ENCODE measurements around the gene CHFR. TPM values are rescaled to one million over a fixed set of nuclear protein-coding genes. Genes with fewer than 3 reads are reported as not detected.
"Not testable (repeated sequence)": the region's sequence is repeated elsewhere in the genome, so short reads cannot be mapped to it uniquely, and the experiment has no call there.

Gene CHFR
- total RNA-seq, 2 experiments from 2014 or later = 75.1 to 85.6 TPM

GRCh38 chr12:132798836-132799235 lies 88.6 kb downstream of the CHFR start:
- H3K9me3 Mint-ChIP-seq = no peaks in the 10 kb centered on the region
- no peaks in the 10 kb centered on the region for H3K4me1 Mint-ChIP-seq (ENCODE audit: low read depth)
- H3K36me3 Mint-ChIP-seq (ENCODE audit: low read depth) = peaks cover 90% of the 10 kb centered on the region
- H3K4me3 Mint-ChIP-seq = no peak overlapping the region
- ATAC-seq (ENCODE audit: poor library complexity) = no peak
- intact Hi-C loops (cut with DNase I, micrococcal nuclease) = no loop called here
- no peak for TF ChIP-seq CTCF (IDR thresholded peaks at IDR 0.05)
- no peak for DNase-seq
- H3K27me3 Mint-ChIP-seq = no peaks in the 10 kb centered on the region
- no peak overlapping the region for H3K27ac Mint-ChIP-seq
- no peaks in the 10 kb centered on the region for H3K27me3 ChIP-seq (ENCODE audit: control insufficient read depth in 1 of 2, insufficient read depth in 2 of 2, low read length in 2 of 2)
- ChIA-PET POLR2A (no interaction called here), CTCF (no interaction called here)
- no peaks in the 10 kb centered on the region for H3K9me3 ChIP-seq (ENCODE audit: control insufficient read depth in 1 of 2, insufficient read depth in 1 of 2, low read length in 2 of 2)
- no peak overlapping the region for H3K4me3 ChIP-seq (ENCODE audit: low read length)
- no peak overlapping the region for H3K27ac ChIP-seq (ENCODE audit: low read depth in 1 of 2, low read length in 2 of 2)
- H3K4me1 ChIP-seq (ENCODE audit: insufficient read depth, low read length) = no peaks in the 10 kb centered on the region
- H3K36me3 ChIP-seq (ENCODE audit: insufficient read depth, low read length) = peaks cover 77% of the 10 kb centered on the region

GRCh38 chr12:132797820-132798570 lies 89.4 kb downstream of the CHFR start:
- ChIA-PET CTCF (no interaction called here), POLR2A (no interaction called here)
- Mint-ChIP-seq H3K27ac (no peak overlapping the region), H3K4me1 (ENCODE audit: low read depth) (no peaks in the 10 kb centered on the region), H3K4me3 (no peak overlapping the region), H3K36me3 (ENCODE audit: low read depth) (peaks cover 84% of the 10 kb centered on the region), H3K9me3 (no peaks in the 10 kb centered on the region), H3K27me3 (no peaks in the 10 kb centered on the region)
- H3K4me3 ChIP-seq (ENCODE audit: low read length) = no peak overlapping the region
- no peak for ATAC-seq (ENCODE audit: poor library complexity)
- intact Hi-C loops (cut with DNase I, micrococcal nuclease) = no loop called here
- no peak for DNase-seq
- no peaks in the 10 kb centered on the region for H3K27me3 ChIP-seq (ENCODE audit: control insufficient read depth in 1 of 2, insufficient read depth in 2 of 2, low read length in 2 of 2)
- no peaks in the 10 kb centered on the region for H3K9me3 ChIP-seq (ENCODE audit: control insufficient read depth in 1 of 2, insufficient read depth in 1 of 2, low read length in 2 of 2)
- H3K27ac ChIP-seq (ENCODE audit: low read depth in 1 of 2, low read length in 2 of 2) = no peak overlapping the region
- no peak for TF ChIP-seq CTCF (IDR thresholded peaks at IDR 0.05)
- H3K4me1 ChIP-seq (ENCODE audit: insufficient read depth, low read length) = no peaks in the 10 kb centered on the region
- peaks cover 72% of the 10 kb centered on the region for H3K36me3 ChIP-seq (ENCODE audit: insufficient read depth, low read length)

GRCh38 chr12:132795847-132796246 lies 91.6 kb downstream of the CHFR start:
- ATAC-seq (ENCODE audit: poor library complexity) (no peak), DNase-seq (no peak)
- no peak overlapping the region for H3K4me3 Mint-ChIP-seq
- H3K36me3 Mint-ChIP-seq (ENCODE audit: low read depth) = peaks cover 78% of the 10 kb centered on the region
- ChIA-PET POLR2A (no interaction called here), CTCF (no interaction called here)
- H3K4me1 Mint-ChIP-seq (ENCODE audit: low read depth) = no peaks in the 10 kb centered on the region
- H3K27ac ChIP-seq (ENCODE audit: low read depth in 1 of 2, low read length in 2 of 2) = no peak overlapping the region
- no peaks in the 10 kb centered on the region for H3K9me3 ChIP-seq (ENCODE audit: control insufficient read depth in 1 of 2, insufficient read depth in 1 of 2, low read length in 2 of 2)
- H3K4me1 ChIP-seq (ENCODE audit: insufficient read depth, low read length) = no peaks in the 10 kb centered on the region
- no peak for TF ChIP-seq CTCF (IDR thresholded peaks at IDR 0.05)
- H3K36me3 ChIP-seq (ENCODE audit: insufficient read depth, low read length) = peaks cover 69% of the 10 kb centered on the region
- no peaks in the 10 kb centered on the region for H3K27me3 Mint-ChIP-seq
- no peak overlapping the region for H3K4me3 ChIP-seq (ENCODE audit: low read length)
- H3K9me3 Mint-ChIP-seq = no peaks in the 10 kb centered on the region
- H3K27ac Mint-ChIP-seq = no peak overlapping the region
- no peaks in the 10 kb centered on the region for H3K27me3 ChIP-seq (ENCODE audit: control insufficient read depth in 1 of 2, insufficient read depth in 2 of 2, low read length in 2 of 2)
- intact Hi-C loops (cut with DNase I, micrococcal nuclease) = no loop called here

- CTCF ChIA-PET; intact Hi-C loops (cut with DNase I, micrococcal nuclease): not testable (repeated sequence)
- peaks cover 56% of the 10 kb centered on the region for H3K36me3 ChIP-seq (ENCODE audit: insufficient read depth, low read length)
These were observed 95.5 kb downstream of the CHFR start for GRCh38 chr12:132791940-132792339.

More at GRCh38 chr12:132791940-132792339, 95.5 kb downstream of the CHFR start:
- ATAC-seq (ENCODE audit: poor library complexity); H3K4me1 Mint-ChIP-seq (ENCODE audit: low read depth); H3K27ac Mint-ChIP-seq; H3K27me3 Mint-ChIP-seq; H3K27me3 ChIP-seq (ENCODE audit: control insufficient read depth in 1 of 2, insufficient read depth in 2 of 2, low read length in 2 of 2); H3K9me3 Mint-ChIP-seq; H3K9me3 ChIP-seq (ENCODE audit: control insufficient read depth in 1 of 2, insufficient read depth in 1 of 2, low read length in 2 of 2); POLR2A ChIA-PET; H3K27ac ChIP-seq (ENCODE audit: low read depth in 1 of 2, low read length in 2 of 2); DNase-seq; H3K4me3 Mint-ChIP-seq; H3K4me1 ChIP-seq (ENCODE audit: insufficient read depth, low read length); H3K4me3 ChIP-seq (ENCODE audit: low read length): not testable (repeated sequence)
- H3K36me3 Mint-ChIP-seq (ENCODE audit: low read depth) = peaks cover 71% of the 10 kb centered on the region
